Liver (tissue), 9 donors: ENCODE results near the gene ZDHHC11B. TPM values are rescaled to one million over a fixed set of nuclear protein-coding genes. Genes with fewer than 3 reads are reported as not detected.

Source experiments
- DNase-seq: peaks from one replicate; pipeline ENCODE4 v3.0.0-alpha.2; 2017; ENCODE audit warnings: low spot score
- H3K27ac ChIP-seq, 2 donors: one replicate each; pipeline ENCODE4 v1.7.0; 2013; ENCODE audit warnings: inconsistent platforms in 2 of 2, low read length in 2 of 2, control low read depth in 1 of 2, low read depth in 1 of 2, mild to moderate bottlenecking in 1 of 2
- H3K27me3 ChIP-seq, 4 donors: one replicate each; pipeline versions ENCODE4 v1.6.1 to v1.7.0; 2013; ENCODE audit warnings: low read length in 3 of 4, inconsistent platforms in 1 of 4, mild to moderate bottlenecking in 1 of 4, moderate library complexity in 1 of 4; ENCODE audit not compliant: control insufficient read depth in 4 of 4, insufficient read depth in 4 of 4
- H3K36me3 ChIP-seq, 4 donors: one replicate each; pipeline versions ENCODE4 v1.6.1 to v1.7.0; 2013; ENCODE audit warnings: low read length in 3 of 4, mild to moderate bottlenecking in 3 of 4, low read depth in 1 of 4, moderate library complexity in 1 of 4; ENCODE audit not compliant: control insufficient read depth in 4 of 4, insufficient read depth in 3 of 4
- H3K4me1 ChIP-seq, 4 donors: one replicate each; pipeline versions ENCODE4 v1.6.1 to v1.7.0; 2013; ENCODE audit warnings: low read length in 3 of 4, mild to moderate bottlenecking in 3 of 4, moderate library complexity in 1 of 4; ENCODE audit not compliant: control insufficient read depth in 4 of 4, insufficient read depth in 4 of 4
- H3K4me3 ChIP-seq, 3 donors: one replicate each; pipeline versions ENCODE4 v1.6.1 to v1.7.0; 2013; ENCODE audit warnings: low read length in 3 of 3, control low read depth in 1 of 3, low read depth in 1 of 3, mild to moderate bottlenecking in 1 of 3
- H3K9ac ChIP-seq, 2 donors: one replicate each; pipeline ENCODE4 v1.7.0; 2013; ENCODE audit warnings: low read length in 2 of 2, mild to moderate bottlenecking in 2 of 2, moderate library complexity in 2 of 2, control low read depth in 1 of 2, low read depth in 1 of 2
- H3K9me3 ChIP-seq, 4 donors: one replicate each; pipeline versions ENCODE4 v1.6.1 to v1.7.0; 2013; ENCODE audit warnings: low read length in 3 of 4; ENCODE audit not compliant: control insufficient read depth in 4 of 4
- EGR1 ChIP-seq, 2 donors: IDR thresholded peaks; 2 replicates each; pipeline ENCODE4 v1.6.1; 2016 to 2018; ENCODE audit warnings: antibody characterized with exemption in 2 of 2, low read depth in 2 of 2
- FOXA1 ChIP-seq: IDR thresholded peaks from 2 replicates; pipeline ENCODE4 v1.6.1; 2016; ENCODE audit warnings: antibody characterized with exemption
- FOXA2 ChIP-seq: IDR thresholded peaks from 2 replicates; pipeline ENCODE4 v1.6.1; 2016; ENCODE audit warnings: antibody characterized with exemption
- GABPA ChIP-seq, 2 donors: IDR thresholded peaks in 1 of 2; conservative IDR thresholded peaks in 1 of 2; 2 replicates each; pipeline ENCODE4 v1.6.1; 2016; ENCODE audit warnings: antibody characterized with exemption in 2 of 2, mild to moderate bottlenecking in 1 of 2, moderate library complexity in 1 of 2
- HNF4A ChIP-seq, 2 donors: conservative IDR thresholded peaks; 2 replicates each; pipeline ENCODE4 v1.6.1; 2016; ENCODE audit warnings: antibody characterized with exemption in 2 of 2, mild to moderate bottlenecking in 2 of 2
- HNF4G ChIP-seq: IDR thresholded peaks from 2 replicates; pipeline ENCODE4 v1.6.1; 2016; ENCODE audit warnings: antibody characterized with exemption
- JUND ChIP-seq, 2 donors: IDR thresholded peaks; 2 replicates each; pipeline ENCODE4 v1.6.1; 2016; ENCODE audit warnings: antibody characterized with exemption in 2 of 2
- NR2F2 ChIP-seq: IDR thresholded peaks from 2 replicates; pipeline ENCODE4 v1.6.1; 2016; ENCODE audit warnings: antibody characterized with exemption
- RAD21 ChIP-seq, 2 donors: IDR thresholded peaks; 2 replicates each; pipeline ENCODE4 v1.6.1; 2016; ENCODE audit warnings: antibody characterized with exemption in 2 of 2, mild to moderate bottlenecking in 2 of 2
- RXRA ChIP-seq, 2 donors: IDR thresholded peaks; 2 replicates each; pipeline ENCODE4 v1.6.1; 2017 to 2018; ENCODE audit warnings: antibody characterized with exemption in 2 of 2, mild to moderate bottlenecking in 1 of 2
- SP1 ChIP-seq: IDR thresholded peaks from 2 replicates; pipeline ENCODE4 v1.6.1; 2018; ENCODE audit warnings: antibody characterized with exemption, mild to moderate bottlenecking
- TAF1 ChIP-seq: conservative IDR thresholded peaks from 2 replicates; pipeline ENCODE4 v1.6.1; 2016; ENCODE audit warnings: antibody characterized with exemption, mild to moderate bottlenecking
- YY1 ChIP-seq: IDR thresholded peaks from 2 replicates; pipeline ENCODE4 v1.6.1; 2016; ENCODE audit warnings: antibody characterized with exemption, mild to moderate bottlenecking
- WGBS: extraction: QIAGEN DNeasy Blood & Tissue Kit; methylation state at CpG from one replicate; pipeline ENCODE4 v1.1.7; 2013; 5-methylcytosine and 5-hydroxymethylcytosine counted together
- polyA plus RNA-seq, 2 donors: library from polyadenylated mRNA; stranded (reverse) in 1 of 2; unstranded in 1 of 2; fragments of 200-250 nt in 1 of 2; fragments of >200 nt in 1 of 2; fragmentation: Nextera tagmentation in 1 of 2; extraction: Ambion mirVana in 1 of 2; gene quantifications; one replicate each; pipeline versions ENCODE4 v1.2.1 to v1.2.3, GENCODE V29; 2013 to 2015
- total RNA-seq, 2 donors: library from RNA; depleted of rRNA; stranded (reverse); fragments of >200 nt; gene quantifications; one replicate each; pipeline ENCODE4 v1.2.3, GENCODE V29; 2014
- TF ChIP-seq, protein P1 (sequence below): IDR thresholded peaks from 2 replicates; pipeline ENCODE4 v1.6.1; 2016; ENCODE audit warnings: antibody characterized with exemption
- TF ChIP-seq, protein P2 (sequence below): IDR thresholded peaks from 2 replicates; pipeline ENCODE4 v1.6.1; 2016; ENCODE audit warnings: antibody characterized with exemption
- TF ChIP-seq, protein P3 (sequence below): fragments of 150-350 bp; IDR thresholded peaks from 2 replicates; pipeline ENCODE4 v1.5.1; 2017; ENCODE audit warnings: improper control_type of control experiment, low read depth, low read length; ENCODE audit not compliant: missing input control
- TF ChIP-seq, protein P4 (sequence below): IDR thresholded peaks from 2 replicates; pipeline ENCODE4 v1.6.1; 2016; ENCODE audit warnings: antibody characterized with exemption, mild to moderate bottlenecking
- TF ChIP-seq, protein P5 (sequence below): IDR thresholded peaks from 2 replicates; pipeline ENCODE4 v1.6.1; 2016; ENCODE audit warnings: antibody characterized with exemption
- donor health status: healthy.
- donor health status: healthy.
- donor health status: healthy.
- donor health status: healthy.
- donor health status: healthy.

ZDHHC11B gene
- total and polyA plus RNA-seq, 4 donors: 0.37 to 2.1 (median 0.62) TPM

DNA sequence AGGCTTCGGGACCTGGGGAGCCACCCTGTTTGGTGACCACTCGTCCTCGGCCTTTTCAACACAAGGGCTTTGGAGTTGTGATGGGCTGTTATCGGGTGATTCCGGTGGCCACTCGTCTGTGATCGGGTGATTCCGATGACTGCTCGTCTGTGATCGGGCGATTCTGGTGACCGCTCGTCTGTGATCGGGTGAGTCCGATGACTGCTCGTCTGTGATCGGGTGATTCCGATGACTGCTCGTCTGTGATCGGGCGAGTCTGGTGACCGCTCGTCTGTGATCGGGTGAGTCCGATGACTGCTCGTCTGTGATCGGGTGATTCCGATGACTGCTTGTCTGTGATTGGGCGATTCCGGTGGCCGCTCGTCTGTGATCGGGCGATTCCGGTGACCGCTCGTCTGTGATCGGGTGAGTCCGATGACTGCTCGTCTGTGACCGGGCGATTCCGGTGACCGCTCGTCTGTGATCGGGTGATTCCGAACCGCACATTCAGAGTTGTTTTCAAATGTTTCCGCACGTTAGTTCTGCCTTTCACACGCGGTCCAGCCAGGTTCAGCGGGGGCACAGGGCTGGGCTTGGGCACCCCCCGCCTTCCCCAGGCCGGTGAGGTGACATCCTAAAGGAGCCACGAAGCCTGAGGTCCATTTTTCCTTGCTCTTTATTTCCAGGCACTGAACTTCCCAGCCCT is 121.6 kb downstream of the ZDHHC11B start:
- DNase-seq: no peak
- H3K36me3 ChIP-seq: peaks cover 2 to 11% (median 5%) of the 10 kb centered on the region in 4 donors
- no peak overlapping the region for H3K4me3 ChIP-seq

DNA sequence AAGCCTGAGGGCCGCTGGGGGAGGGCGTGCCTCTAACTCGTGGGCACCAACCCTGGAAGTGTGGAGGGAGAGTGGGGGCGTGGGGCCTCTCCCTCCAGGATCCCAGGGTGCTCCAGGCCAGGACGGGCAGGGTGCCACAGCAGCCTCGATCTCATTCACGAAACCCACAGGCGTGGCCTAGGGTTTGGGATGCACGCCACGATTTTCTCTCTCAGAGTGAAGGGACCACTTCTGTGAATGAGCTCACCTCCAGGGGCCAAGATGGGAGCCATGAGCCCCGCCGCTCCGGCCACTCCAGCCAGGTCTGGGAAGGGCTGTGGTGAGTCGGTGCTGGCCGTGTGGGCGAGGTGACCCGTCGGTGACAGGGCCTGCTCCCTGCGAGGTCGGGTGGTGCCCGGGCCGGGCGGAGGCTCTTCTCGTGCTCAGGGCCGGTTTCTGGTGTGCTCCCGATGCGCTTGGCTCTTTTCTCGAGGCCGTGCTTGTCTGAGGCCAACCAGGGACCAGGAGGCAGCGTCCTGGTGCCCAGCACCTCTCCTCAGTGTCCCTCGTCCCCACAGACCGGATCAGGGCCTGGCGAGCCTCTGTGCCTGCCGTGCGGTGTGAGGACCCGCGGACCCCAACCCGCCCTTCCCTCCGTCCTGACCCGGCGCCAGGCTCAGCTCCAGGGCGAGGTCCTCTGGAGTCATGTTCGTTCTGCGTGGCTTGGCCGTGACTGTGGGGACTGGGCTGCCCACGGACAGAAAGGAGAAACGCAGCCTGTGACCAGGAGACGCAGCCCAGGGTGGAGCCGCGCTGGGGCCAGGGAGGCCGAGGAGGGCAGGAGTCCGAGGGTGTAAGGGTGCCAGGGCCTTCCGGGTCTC is 122.4 kb downstream of the ZDHHC11B start:
- Histone ChIP-seq H3K4me3 (no peak overlapping the region), H3K4me1 (peaks cover 0 to 19% (median 9%) of the 10 kb centered on the region in 4 donors), H3K27me3 (no peaks in the 10 kb centered on the region), H3K36me3 (peaks cover 5 to 8% (median 5%) of the 10 kb centered on the region in 4 donors), H3K27ac (no peak overlapping the region), H3K9me3 (no peaks in the 10 kb centered on the region), H3K9ac (no peak overlapping the region)
- WGBS: 99% methylated on average over 53 of the region's 53 CpGs
- DNase-seq: no peak
- TF ChIP-seq YY1 (no peak), RXRA (IDR thresholded peaks at IDR 0.05) (no peak), GABPA (IDR thresholded peaks at IDR 0.05 in 1 of 2, conservative IDR thresholded peaks at IDR 0.05 in 1 of 2) (no peak), HNF4G (no peak), TAF1 (no peak), NR2F2 (no peak), RAD21 (IDR thresholded peaks at IDR 0.05) (no peak), SP1 (no peak), EGR1 (IDR thresholded peaks at IDR 0.05; ENCODE audit: low read depth in 2 of 2) (no peak), JUND (IDR thresholded peaks at IDR 0.05) (no peak), FOXA2 (no peak)
- TF ChIP-seq, protein P1, sequence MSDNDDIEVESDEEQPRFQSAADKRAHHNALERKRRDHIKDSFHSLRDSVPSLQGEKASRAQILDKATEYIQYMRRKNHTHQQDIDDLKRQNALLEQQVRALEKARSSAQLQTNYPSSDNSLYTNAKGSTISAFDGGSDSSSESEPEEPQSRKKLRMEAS: no peak
- TF ChIP-seq, protein P2, sequence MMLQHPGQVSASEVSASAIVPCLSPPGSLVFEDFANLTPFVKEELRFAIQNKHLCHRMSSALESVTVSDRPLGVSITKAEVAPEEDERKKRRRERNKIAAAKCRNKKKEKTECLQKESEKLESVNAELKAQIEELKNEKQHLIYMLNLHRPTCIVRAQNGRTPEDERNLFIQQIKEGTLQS: no peak
- TF ChIP-seq, protein P3, sequence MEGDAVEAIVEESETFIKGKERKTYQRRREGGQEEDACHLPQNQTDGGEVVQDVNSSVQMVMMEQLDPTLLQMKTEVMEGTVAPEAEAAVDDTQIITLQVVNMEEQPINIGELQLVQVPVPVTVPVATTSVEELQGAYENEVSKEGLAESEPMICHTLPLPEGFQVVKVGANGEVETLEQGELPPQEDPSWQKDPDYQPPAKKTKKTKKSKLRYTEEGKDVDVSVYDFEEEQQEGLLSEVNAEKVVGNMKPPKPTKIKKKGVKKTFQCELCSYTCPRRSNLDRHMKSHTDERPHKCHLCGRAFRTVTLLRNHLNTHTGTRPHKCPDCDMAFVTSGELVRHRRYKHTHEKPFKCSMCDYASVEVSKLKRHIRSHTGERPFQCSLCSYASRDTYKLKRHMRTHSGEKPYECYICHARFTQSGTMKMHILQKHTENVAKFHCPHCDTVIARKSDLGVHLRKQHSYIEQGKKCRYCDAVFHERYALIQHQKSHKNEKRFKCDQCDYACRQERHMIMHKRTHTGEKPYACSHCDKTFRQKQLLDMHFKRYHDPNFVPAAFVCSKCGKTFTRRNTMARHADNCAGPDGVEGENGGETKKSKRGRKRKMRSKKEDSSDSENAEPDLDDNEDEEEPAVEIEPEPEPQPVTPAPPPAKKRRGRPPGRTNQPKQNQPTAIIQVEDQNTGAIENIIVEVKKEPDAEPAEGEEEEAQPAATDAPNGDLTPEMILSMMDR: no peak

More for the DNA sequence above, 121.6 kb downstream of the ZDHHC11B start:
- H3K27ac ChIP-seq: no peak overlapping the region
- H3K9me3 ChIP-seq: no peaks in the 10 kb centered on the region
- WGBS: 94% methylated on average over 56 of the region's 56 CpGs
- H3K27me3 ChIP-seq: no peaks in the 10 kb centered on the region
- TF ChIP-seq YY1: no peak
- TF ChIP-seq, protein P4, sequence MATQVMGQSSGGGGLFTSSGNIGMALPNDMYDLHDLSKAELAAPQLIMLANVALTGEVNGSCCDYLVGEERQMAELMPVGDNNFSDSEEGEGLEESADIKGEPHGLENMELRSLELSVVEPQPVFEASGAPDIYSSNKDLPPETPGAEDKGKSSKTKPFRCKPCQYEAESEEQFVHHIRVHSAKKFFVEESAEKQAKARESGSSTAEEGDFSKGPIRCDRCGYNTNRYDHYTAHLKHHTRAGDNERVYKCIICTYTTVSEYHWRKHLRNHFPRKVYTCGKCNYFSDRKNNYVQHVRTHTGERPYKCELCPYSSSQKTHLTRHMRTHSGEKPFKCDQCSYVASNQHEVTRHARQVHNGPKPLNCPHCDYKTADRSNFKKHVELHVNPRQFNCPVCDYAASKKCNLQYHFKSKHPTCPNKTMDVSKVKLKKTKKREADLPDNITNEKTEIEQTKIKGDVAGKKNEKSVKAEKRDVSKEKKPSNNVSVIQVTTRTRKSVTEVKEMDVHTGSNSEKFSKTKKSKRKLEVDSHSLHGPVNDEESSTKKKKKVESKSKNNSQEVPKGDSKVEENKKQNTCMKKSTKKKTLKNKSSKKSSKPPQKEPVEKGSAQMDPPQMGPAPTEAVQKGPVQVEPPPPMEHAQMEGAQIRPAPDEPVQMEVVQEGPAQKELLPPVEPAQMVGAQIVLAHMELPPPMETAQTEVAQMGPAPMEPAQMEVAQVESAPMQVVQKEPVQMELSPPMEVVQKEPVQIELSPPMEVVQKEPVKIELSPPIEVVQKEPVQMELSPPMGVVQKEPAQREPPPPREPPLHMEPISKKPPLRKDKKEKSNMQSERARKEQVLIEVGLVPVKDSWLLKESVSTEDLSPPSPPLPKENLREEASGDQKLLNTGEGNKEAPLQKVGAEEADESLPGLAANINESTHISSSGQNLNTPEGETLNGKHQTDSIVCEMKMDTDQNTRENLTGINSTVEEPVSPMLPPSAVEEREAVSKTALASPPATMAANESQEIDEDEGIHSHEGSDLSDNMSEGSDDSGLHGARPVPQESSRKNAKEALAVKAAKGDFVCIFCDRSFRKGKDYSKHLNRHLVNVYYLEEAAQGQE: no peak
- TF ChIP-seq JUND (IDR thresholded peaks at IDR 0.05): no peak
- no peak for TF ChIP-seq HNF4A (conservative IDR thresholded peaks at IDR 0.05)
- TF ChIP-seq, protein P2: no peak
- no peak for TF ChIP-seq SP1
- TF ChIP-seq FOXA1: no peak
- TF ChIP-seq FOXA2: no peak
- no peak for TF ChIP-seq GABPA (IDR thresholded peaks at IDR 0.05 in 1 of 2, conservative IDR thresholded peaks at IDR 0.05 in 1 of 2)
- TF ChIP-seq, protein P1: no peak
- TF ChIP-seq HNF4G: no peak
- TF ChIP-seq, protein P5, sequence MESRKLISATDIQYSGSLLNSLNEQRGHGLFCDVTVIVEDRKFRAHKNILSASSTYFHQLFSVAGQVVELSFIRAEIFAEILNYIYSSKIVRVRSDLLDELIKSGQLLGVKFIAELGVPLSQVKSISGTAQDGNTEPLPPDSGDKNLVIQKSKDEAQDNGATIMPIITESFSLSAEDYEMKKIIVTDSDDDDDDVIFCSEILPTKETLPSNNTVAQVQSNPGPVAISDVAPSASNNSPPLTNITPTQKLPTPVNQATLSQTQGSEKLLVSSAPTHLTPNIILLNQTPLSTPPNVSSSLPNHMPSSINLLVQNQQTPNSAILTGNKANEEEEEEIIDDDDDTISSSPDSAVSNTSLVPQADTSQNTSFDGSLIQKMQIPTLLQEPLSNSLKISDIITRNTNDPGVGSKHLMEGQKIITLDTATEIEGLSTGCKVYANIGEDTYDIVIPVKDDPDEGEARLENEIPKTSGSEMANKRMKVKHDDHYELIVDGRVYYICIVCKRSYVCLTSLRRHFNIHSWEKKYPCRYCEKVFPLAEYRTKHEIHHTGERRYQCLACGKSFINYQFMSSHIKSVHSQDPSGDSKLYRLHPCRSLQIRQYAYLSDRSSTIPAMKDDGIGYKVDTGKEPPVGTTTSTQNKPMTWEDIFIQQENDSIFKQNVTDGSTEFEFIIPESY: no peak
- no peak for TF ChIP-seq TAF1
- TF ChIP-seq EGR1 (IDR thresholded peaks at IDR 0.05; ENCODE audit: low read depth in 2 of 2): no peak
- TF ChIP-seq RAD21 (IDR thresholded peaks at IDR 0.05): no peak
- no peak overlapping the region for H3K9ac ChIP-seq
- H3K4me1 ChIP-seq: peaks cover 0 to 19% (median 9%) of the 10 kb centered on the region in 4 donors
